Lower lobe of right lung (tissue), 2 donors: ENCODE results near the gene ANTXR2. TPM values are rescaled to one million over a fixed set of nuclear protein-coding genes. Genes with fewer than 3 reads are reported as not detected.

Source experiments
- ATAC-seq, 2 donors: fragments of 200-7000 bp; cut with Tn5 transposase; one replicate each; pipeline ENCODE4 v1.9.1; 2020 to 2022; ENCODE audit warnings: mild to moderate bottlenecking in 2 of 2, moderate library complexity in 2 of 2
- DNase-seq: peaks from one replicate; pipeline ENCODE4 v3.0.0-alpha.2; 2020
- H3K27ac ChIP-seq: fragments of 200-600 bp; one replicate; pipeline ENCODE4 v1.8.0; 2022
- H3K27me3 ChIP-seq: fragments of 200-600 bp; one replicate; pipeline ENCODE4 v1.8.0; 2022; ENCODE audit warnings: low read depth
- H3K36me3 ChIP-seq: fragments of 200-600 bp; one replicate; pipeline ENCODE4 v1.8.0; 2022; ENCODE audit warnings: mild to moderate bottlenecking
- H3K4me1 ChIP-seq: fragments of 200-600 bp; one replicate; pipeline ENCODE4 v1.8.0; 2022
- H3K4me3 ChIP-seq: fragments of 200-600 bp; one replicate; pipeline ENCODE4 v1.8.0; 2022; ENCODE audit warnings: mild to moderate bottlenecking
- H3K9me3 ChIP-seq: fragments of 200-600 bp; one replicate; pipeline ENCODE4 v1.8.0; 2022
- intact Hi-C: fragments of 100-400 bp; cut with DNase I; formaldehyde crosslinking; loops from one replicate; pipeline ENCODE4 v1.11.0; 2022
- total RNA-seq: library from RNA; stranded (reverse); fragmentation: NEBNext Ultra II Directional; extraction: Animal tissue kit (Norgen Biotek cat#: 25700); gene quantifications from one replicate; pipeline ENCODE4 v1.2.1, GENCODE V29; 2021
- TF ChIP-seq, protein P1 (sequence below): fragments of 200-600 bp; IDR thresholded peaks from one replicate; pipeline ENCODE4 v1.8.0; 2022; ENCODE audit warnings: antibody characterized with exemption, mild to moderate bottlenecking
- donor health status: DM: no; HTN: yes; CAD: no; lungs with severe emphysema.

Gene ANTXR2
- total RNA-seq, 1 donor from 2014 or later, result 62.8 TPM

DNA sequence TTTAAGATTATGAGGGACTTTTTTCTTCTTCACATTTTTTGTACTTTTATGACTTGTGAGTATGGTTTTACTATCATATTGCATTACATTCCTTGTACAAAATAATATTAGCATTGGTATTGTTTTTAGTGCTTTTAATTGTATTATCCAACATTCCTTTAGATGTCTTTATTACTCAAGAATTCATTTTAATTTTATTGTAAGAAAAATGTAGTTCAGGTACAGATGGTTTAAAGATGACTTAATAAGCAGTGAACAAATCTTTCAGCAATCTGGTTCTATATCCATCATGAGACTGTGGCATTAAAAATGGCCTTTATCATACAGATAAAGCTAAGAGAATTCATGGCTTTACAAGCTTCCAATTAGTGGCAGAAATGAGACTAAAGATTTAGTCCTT lies 191.6 kb downstream of the ANTXR2 start:
- H3K27ac ChIP-seq, result no peak overlapping the region
- ATAC-seq (no peak), DNase-seq (no peak)
- H3K9me3 ChIP-seq, result no peaks in the 10 kb centered on the region
- H3K4me3 ChIP-seq, result no peak overlapping the region
- H3K36me3 ChIP-seq, result no peaks in the 10 kb centered on the region
- TF ChIP-seq, protein P1, sequence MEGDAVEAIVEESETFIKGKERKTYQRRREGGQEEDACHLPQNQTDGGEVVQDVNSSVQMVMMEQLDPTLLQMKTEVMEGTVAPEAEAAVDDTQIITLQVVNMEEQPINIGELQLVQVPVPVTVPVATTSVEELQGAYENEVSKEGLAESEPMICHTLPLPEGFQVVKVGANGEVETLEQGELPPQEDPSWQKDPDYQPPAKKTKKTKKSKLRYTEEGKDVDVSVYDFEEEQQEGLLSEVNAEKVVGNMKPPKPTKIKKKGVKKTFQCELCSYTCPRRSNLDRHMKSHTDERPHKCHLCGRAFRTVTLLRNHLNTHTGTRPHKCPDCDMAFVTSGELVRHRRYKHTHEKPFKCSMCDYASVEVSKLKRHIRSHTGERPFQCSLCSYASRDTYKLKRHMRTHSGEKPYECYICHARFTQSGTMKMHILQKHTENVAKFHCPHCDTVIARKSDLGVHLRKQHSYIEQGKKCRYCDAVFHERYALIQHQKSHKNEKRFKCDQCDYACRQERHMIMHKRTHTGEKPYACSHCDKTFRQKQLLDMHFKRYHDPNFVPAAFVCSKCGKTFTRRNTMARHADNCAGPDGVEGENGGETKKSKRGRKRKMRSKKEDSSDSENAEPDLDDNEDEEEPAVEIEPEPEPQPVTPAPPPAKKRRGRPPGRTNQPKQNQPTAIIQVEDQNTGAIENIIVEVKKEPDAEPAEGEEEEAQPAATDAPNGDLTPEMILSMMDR, result no peak
- H3K4me1 ChIP-seq, result no peaks in the 10 kb centered on the region
- intact Hi-C loops, result no loop called here
- no peaks in the 10 kb centered on the region for H3K27me3 ChIP-seq

DNA sequence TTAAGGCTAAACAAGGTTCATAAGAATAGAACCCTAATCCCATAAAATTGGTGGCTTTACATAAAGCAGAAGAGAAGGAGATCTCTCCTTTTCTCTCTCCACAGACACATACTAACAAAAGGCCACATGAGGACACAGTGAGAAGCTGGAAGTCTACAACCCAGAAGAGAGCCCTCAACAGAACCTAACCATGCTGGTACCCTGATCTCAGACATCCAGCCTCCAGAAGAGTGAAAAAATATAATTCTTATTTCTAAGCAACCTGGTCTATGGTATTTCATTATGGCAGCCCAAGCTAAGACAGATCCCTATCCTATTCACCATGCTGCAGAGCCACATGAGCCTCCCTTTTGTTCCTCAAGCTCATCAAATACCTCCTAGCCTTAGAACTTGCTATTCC lies 195.5 kb downstream of the ANTXR2 start:
- no peaks in the 10 kb centered on the region for H3K27me3 ChIP-seq
- no peak overlapping the region for H3K27ac ChIP-seq
- H3K4me3 ChIP-seq, result no peak overlapping the region
- no peaks in the 10 kb centered on the region for H3K4me1 ChIP-seq
- TF ChIP-seq, protein P1, result no peak
- no peak for ATAC-seq
- H3K36me3 ChIP-seq, result no peaks in the 10 kb centered on the region
- no peaks in the 10 kb centered on the region for H3K9me3 ChIP-seq
- no peak for DNase-seq
- intact Hi-C loops, result no loop called here

DNA sequence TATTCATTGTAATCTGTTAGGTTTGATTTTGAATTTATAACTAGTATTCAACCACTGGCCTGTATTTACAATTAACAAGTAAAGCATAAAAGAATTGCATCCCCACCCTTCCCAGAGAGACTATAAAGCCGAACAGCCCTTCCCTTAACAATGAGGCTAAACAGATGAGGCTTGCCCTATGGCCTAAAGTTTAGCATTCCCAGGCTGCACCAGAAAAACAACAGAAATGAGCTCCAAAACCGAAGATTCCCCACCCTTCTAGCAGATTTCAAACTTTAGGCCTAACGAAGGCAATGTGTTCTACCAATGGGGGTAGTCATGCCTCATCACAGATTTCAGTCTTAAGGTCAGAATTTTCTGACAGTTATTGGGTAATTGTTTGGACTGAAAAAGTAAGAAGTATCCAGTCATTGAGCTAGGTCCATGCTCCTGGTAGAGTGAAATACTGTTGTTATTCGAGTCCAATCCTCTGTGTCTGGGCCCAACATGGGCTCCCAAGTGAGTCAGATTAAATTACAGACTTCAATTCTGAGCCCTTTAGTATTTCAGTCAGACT lies 197.6 kb downstream of the ANTXR2 start:
- no peaks in the 10 kb centered on the region for H3K27me3 ChIP-seq
- H3K36me3 ChIP-seq, result no peaks in the 10 kb centered on the region
- DNase-seq (no peak), ATAC-seq (no peak)
- intact Hi-C loops, result no loop called here
- no peak overlapping the region for H3K27ac ChIP-seq
- no peaks in the 10 kb centered on the region for H3K4me1 ChIP-seq
- no peaks in the 10 kb centered on the region for H3K9me3 ChIP-seq
- TF ChIP-seq, protein P1, result no peak
- H3K4me3 ChIP-seq, result no peak overlapping the region

DNA sequence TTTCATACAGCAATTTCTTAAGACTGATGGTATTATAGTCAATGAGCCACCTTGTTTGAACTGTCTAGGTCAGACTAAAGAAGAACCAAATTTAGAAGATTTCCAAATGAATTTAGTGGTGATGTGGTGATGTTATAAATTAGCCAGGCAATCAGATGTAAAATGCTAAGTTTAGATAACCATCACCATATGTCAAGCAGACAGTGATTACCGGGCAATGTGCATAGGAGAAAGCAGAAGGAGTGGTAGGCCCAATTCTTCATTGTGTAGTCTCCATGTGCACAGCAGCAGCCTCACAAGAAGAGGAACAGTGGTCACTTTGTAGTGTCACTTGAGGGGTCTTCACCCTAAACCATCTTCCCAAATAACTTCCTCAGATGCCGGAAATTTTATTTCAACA lies 198.8 kb downstream of the ANTXR2 start:
- ATAC-seq, result no peak
- Histone ChIP-seq H3K4me1 (no peaks in the 10 kb centered on the region), H3K27ac (no peak overlapping the region), H3K27me3 (no peaks in the 10 kb centered on the region), H3K9me3 (no peaks in the 10 kb centered on the region), H3K36me3 (no peaks in the 10 kb centered on the region), H3K4me3 (no peak overlapping the region)
- TF ChIP-seq, protein P1, result no peak
- no peak for DNase-seq
- intact Hi-C loops, result no loop called here

DNA sequence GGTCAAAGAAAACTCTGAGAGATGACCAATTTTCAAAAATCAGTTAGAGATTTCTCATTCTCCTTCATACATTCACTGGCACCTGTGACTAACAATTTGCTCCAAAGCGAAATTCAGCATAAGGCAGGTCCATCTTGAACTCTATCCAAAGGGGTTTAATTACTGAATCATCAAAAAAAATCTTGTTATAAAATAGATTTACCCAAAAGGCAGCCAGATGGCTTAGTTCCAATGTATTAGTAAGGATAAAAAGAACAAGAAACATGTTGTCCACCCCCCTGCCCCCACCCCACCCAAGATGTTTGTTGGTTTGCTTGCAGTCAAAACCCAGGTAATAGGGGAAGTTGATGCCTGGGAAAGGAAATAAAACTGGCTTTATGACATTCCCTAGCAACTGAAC lies 200.3 kb downstream of the ANTXR2 start:
- Histone ChIP-seq H3K4me3 (no peak overlapping the region), H3K4me1 (no peaks in the 10 kb centered on the region), H3K36me3 (no peaks in the 10 kb centered on the region), H3K9me3 (no peaks in the 10 kb centered on the region), H3K27ac (no peak overlapping the region), H3K27me3 (no peaks in the 10 kb centered on the region)
- TF ChIP-seq, protein P1, result no peak
- DNase-seq, result no peak
- ATAC-seq, result no peak
- intact Hi-C loops, result no loop called here

DNA sequence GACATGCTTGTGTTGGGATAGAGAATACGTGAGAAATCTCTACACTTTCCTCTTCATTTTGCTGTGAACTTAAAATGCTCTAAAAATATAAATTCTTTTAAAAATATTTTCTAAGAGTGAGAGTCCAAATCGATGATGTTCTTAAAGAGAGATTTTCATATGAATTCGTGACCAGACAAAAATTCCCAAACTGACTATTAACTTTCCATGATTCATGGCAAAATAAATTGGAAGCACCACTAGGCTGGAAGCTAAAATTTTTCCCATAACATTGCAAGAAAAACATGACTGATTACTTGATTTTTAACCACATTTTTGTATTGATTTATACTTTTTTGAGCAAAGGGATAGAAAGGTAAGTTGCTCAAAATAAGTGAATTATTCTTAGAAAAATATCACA lies 201.1 kb downstream of the ANTXR2 start:
- H3K27ac ChIP-seq, result no peak overlapping the region
- H3K27me3 ChIP-seq, result no peaks in the 10 kb centered on the region
- no peak for ATAC-seq
- TF ChIP-seq, protein P1, result no peak
- H3K36me3 ChIP-seq, result no peaks in the 10 kb centered on the region
- no peak for DNase-seq
- no peaks in the 10 kb centered on the region for H3K9me3 ChIP-seq
- no peaks in the 10 kb centered on the region for H3K4me1 ChIP-seq
- intact Hi-C loops, result no loop called here
- H3K4me3 ChIP-seq, result no peak overlapping the region
